DMS153 treated with DMSO at 0.1 percent for 48 hours (cell line): ENCODE results near the gene SLC24A3.

Experiments used
- DNase-seq: peaks from one replicate; lab custom pipeline; 2025; ENCODE audit not compliant: unreplicated experiment; lab: John Stamatoyannopoulos, UW

SLC24A3 gene

DNA sequence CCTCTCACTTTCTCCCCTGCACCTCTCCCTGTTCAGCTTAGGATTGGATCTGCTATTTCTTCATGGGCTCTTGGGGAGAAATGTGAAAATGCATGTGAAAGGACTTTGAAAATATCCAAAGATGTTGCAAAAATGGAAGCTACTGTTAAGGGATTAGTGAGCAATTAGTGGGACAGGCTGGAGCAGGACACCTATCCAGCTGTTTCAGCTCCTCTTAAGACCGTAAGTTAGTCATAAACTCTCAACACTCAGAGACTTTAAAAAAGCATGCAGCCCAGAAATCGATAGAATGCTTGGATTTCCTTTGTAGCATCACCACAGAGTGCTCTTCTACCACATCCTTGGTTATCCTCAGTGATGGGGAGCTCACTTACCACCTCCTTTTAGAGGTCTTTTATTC, 88.7 kb downstream of the SLC24A3 start:
- DNase-seq: no peak

DNA sequence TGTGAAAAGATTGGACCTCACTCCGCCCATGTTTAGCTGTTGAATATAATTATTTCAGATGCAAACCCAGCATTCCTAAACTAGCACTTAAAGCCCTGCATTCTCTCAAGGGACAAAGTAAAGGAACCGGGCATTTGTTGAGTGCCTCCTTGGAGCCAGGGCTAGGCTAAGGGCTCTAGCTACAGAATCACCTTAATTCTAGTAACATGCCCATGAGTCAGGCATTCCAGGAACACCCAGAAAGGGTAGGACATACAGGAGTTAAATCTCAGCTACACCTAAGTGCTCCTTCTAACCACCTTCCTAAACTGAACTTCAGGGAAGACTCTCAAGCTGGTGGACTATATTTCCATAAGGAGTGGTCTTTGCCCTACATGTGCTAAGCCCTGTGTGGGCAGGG, 89.4 kb downstream of the SLC24A3 start:
- DNase-seq: no peak

DNA sequence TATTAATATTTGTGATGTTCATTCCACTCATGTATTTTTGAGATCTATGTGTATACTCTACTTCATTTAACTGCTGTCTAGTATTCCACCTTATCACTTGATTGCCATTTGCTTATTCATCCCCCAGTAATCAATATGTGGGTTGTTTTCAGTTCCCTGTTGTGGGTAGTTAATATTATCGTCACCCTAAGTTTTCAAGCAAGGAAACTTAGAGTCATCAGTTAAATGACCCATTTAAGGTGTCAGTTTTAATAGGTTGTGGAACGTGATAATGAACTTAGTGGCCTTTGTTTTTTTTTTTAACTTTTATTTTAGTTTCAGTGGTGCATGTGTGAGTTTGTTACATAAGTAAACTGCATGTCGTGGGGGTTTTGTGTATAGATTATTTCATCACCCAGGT, 90.3 kb downstream of the SLC24A3 start:
- DNase-seq: no peak

DNA sequence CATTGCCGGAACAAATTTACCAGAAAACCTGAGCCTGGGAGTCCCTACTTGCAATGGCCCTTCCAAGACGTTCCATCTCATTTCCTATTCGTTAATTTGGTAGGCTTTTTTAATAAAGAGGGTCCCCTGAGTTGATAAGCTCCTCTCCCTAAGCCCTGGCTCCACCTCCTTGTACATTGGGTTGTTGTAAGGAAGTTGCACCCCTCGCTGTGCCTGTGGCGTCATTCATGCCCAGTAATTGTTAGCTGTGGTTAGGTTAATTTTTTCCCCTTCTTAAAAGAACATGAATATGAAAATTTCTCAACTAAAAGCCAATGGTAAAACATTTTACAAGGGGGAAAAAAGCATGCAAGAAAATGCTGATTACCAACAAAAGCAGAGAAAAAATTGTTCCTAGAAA, 91.9 kb downstream of the SLC24A3 start:
- DNase-seq: no peak

DNA sequence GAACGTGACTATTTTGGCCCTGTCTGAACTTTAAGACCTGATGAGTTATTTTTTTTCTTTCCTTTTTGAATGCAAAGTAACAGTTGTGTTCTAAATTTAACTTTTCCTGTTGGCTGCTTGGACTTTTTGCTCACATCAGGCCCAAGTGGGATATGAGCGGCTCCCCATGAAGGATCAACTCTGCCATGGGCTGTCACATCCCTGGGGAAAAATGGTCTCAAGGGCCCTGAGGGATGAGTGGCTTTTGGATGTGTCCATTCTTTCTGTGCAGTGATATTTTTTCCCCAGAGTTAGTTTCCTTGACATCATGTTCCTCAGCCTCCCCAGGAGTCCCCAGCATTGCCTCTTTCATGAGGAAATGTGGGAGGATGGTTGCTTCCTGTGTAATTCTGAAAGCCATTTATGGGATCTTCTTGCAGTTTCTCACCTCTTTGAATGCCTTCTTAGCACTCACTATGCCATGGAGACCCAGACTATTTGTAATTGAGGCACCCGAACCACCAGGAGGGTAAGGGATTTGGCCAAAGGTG, 92.5 kb downstream of the SLC24A3 start:
- DNase-seq: no peak

DNA sequence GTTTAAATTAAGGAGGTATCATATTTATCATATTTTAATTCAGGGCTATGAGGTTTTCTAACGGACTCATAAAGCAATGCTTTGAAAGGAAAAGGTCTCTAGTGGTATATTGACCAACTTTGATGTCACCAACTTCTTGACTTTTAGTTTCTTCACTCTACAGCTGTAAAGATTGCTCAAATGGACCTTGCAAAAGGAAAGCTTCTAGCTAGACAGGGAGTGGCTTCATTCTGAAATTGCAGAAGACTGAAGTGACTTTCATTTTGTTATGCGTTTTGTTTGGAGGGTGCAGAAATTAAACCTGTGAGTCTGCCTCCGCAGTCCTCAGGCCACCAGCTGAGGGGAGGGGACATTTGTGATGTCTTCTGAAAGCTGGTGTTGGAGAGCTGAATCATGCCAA, 95.7 kb downstream of the SLC24A3 start:
- no peak for DNase-seq

DNA sequence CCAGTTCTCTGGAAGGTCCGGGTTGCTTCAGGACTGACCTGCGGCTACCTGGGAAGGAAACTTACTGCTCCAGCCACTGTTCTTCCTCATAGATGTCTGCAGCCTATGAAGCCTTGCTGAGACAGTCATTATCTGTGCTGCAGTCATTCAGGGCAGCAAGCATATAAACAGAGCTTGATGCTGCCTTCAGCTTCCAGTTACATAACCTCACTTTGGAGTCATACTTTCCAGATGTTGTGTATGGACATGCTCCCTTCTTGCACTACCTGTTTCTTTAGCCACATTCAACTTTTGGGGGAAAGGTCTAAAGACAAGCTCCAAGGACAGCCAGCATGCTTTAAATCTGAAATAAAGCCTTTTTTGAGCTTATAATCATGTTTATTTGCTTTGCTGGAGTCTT, 98.1 kb downstream of the SLC24A3 start:
- no peak for DNase-seq

DNA sequence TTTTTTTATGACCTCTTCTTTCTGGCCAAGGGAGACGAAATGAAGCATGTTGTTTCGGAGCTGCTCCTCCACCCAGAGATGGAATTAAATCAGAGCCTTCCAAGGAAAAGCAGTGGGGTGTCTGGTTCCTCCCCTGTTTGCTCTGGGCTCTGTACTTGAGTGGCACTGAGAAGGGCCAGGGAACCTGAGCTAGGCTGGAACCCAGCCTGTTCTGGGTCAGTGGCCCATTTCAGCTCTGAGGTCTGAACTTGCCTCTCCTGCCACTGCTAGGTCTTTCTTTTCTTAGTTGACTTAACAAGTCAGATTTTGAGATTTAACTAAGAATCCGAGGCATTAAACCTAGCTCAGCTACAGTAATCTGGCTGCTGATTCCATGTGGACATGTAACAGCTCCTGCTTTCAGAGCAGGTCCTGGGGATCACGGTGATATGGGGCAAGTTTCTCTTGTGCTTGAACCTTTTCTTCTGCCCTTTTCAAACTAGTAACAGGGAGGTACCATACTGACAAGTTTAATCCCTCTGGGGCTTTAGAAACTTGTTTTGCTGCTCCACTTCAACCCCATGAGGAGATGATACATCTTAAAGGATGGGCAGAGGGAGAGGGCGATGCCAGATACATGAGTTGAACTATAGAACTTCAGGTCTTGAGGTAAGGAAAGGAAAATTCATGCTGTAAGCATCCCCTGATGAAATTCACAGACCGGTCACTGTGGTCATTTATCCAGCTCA, 101.1 kb downstream of the SLC24A3 start:
- no peak for DNase-seq

DNA sequence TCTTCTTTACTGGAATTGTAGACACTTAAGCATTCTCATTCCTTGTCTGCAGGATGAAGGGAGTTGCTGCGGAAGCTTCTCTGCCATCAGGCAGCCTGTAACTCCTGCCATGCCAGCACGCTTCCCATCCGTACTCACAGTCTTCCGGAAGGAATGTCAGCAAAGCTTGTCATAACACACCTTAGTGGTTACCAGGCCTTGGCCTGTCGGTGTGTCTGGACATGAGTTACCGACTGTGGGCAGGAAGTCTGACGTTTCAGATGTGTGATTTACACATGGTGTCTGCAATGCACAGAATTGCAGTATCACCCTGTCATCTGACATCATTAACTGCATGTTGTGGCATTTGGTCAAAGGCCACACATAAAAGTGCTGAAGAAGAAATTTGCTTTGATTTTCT, 102.2 kb downstream of the SLC24A3 start:
- no peak for DNase-seq

DNA sequence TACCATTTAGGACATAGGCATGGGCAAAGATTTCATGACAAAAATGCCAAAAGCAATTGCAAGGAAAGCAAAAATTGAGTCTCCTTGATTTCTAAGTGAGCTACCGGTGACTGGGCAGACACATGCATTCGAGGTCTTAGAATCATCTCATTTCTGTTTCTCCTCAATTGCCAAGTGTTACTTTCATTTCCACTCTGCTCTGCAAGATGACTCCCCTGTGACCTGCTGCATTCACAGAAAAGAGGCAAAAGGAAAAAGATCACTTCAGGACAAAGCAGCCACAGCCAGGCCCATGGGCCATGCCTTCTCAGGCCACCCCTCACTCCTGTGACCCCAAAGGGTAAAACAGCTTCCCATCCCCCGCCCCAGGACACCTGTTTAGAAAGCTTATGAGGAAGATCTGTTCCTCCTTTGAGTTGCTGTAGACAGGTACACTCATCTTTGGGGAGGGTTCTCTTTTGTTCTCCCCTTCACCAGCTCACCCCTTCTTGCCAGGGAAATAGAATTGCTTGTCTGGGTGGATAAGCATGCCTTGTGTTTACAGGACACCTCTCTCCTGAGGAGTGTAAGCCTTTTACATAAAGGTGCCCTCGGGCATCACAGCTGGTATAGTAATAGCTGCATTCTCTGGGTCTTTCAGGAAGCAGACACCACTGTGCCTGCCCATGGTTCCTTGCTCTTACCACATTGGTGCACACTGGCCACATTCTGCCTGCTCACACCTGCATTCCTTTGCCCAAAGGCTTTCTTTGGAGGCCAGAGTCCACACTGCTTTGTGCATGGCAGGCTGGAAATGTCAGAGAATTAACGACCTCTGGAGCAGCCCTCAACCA, 105.0 kb downstream of the SLC24A3 start:
- DNase-seq: no peak

DNA sequence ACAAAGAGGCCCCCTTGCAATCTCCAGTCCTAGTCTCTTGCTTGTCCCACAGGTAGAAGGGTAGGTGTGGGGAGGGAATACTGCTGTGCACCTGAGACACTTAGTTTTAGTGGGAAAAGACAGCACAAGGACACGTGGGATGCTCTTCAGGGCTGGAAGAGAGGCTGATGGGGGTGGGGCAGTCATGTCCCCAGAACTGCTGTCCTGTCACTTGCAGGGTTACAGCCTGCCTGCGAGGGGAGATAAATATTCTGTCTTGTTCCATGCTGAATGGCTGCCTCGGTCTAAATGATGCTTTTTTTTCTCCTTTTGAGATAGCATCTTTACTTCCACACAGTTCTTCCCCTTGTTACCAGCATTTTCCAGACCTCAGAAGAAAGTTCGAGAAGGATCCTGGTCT, 106.2 kb downstream of the SLC24A3 start:
- DNase-seq: no peak

DNA sequence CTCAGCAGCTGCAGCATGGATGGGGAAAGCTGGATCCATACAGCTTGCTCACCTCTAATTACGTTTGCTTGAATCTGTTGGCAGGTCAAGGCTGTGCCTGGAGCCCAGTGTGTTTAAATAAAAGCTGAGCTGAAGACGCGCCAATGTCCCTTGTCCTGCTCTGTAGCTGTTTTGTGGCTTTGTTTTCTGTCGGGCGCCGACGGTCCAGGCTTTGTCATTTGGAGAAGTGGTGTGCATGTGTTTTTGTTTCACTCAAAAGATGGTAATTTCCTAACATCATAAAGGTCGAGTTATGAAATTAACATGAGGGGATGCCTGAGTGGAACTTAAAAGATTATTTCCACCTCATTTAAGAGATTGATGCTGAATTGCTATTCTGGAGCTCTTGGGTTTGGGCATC, 107.6 kb downstream of the SLC24A3 start:
- no peak for DNase-seq

DNA sequence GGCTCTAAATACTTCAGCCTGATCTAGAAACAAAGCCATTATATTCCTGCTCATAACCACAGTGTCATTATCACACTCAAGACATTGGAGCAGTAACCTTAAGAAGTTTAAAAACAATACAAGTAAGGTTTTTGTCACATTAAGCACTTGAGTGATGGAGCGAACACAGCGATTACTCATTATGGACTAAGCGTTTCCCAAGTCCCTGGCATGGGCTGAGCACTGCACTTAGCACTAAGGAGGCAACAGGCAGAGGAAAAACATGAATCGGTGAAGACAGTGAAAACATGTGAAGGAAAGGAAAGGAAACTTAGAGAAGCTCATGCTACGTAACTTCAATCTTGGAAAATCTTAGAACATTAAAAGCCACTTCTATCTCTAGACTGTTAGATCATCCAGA, 108.7 kb downstream of the SLC24A3 start:
- no peak for DNase-seq

DNA sequence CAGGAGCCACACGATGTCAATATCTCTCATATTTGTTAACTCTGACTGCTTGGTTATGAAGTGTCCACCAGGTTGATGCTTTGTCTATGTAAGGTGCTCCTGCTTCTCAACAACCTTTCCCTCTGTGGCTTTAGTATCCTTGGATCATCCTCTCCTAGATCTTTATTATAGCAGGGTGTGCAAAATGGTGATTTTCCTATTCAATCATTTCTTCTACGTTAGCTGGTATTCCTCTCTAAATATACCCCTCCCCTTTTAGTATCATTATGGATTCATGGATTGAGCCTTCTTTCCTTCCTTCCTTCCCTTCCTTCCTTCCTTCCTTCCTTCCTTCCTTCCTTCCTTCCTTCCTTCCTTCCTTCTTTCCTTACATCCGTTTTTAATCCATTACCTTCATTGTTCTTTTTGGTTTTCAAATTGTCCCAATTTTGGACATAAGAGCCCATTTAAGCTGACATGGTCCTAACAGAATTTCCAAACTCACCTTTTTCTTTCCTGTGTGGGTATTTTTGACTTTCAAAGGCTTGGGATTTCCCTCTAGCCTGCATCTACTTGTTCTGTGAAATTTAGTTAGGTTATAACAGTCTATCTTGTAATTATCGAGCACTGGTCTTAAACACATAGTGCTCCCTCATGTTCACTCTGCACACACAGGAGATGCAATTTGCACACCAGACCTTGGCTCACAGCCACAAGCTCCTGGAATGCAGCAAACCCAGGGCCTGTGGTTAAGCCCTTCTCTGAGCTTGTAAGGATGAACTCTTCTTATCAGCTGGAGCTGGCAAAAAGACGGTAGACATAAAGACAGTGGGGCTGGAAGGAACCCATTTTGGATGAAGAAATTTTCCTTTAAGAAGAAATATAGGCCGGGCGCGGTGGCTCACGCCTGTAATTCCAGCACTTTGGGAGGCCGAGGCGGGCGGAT, 109.9 kb downstream of the SLC24A3 start:
- no peak for DNase-seq

DNA sequence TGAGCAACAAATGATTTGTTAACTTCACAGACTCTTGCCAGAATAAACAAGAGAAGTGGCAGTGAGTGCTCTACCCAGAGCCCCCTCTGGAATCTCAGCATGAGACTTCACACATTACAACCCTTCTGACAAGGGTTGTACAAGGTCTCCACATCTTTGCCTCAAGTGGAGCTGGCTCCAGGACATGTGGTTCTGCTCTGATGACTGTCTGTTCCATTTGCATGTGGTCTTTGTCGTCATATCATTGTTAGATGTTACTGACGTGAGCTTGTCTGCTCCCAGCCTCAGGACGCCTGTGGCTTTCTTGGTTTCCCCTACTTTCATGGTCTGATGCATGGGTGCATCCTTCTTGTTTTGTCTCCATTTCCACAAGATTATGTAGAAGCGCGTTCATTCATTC, 115.0 kb downstream of the SLC24A3 start:
- DNase-seq: no peak

DNA sequence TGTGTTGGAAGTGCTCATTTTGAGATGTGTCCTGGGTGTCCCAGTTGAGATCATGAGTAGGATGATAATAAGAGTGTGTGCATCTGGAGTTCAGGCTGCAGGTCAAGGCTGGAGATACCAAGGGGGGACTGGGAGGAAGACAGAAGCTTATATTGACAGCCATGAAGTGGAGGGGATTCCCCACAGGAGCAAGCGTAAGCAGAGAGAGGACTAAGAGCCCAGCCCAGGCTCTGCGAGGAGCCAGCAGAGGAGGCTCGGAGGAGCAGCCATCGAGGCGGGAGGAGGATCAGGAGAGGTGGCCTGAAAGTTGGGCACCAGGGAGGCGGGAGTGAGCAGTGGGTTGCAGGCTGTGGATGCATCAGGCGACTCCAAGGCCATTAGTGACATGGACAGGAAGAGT, 116.2 kb downstream of the SLC24A3 start:
- DNase-seq: no peak

DNA sequence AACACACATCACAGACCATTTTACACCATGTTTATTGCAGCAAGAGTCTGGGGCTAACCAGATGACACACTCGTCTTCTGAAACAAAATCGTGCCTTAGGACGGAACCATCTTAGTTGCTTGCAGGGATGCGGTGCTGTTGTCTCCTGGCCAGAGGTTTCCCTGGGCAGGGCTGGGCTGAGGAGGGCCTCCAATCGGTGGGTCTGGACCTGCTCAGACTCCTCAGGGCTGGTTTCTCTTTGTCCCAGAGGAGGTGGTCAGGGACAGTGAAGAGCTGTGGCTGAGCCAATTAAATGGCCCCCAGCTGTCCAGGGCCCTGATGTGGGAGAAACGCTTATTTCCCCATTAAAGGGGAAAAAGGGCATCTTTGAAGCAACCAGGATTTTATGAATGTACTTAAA, 117.6 kb downstream of the SLC24A3 start:
- no peak for DNase-seq

DNA sequence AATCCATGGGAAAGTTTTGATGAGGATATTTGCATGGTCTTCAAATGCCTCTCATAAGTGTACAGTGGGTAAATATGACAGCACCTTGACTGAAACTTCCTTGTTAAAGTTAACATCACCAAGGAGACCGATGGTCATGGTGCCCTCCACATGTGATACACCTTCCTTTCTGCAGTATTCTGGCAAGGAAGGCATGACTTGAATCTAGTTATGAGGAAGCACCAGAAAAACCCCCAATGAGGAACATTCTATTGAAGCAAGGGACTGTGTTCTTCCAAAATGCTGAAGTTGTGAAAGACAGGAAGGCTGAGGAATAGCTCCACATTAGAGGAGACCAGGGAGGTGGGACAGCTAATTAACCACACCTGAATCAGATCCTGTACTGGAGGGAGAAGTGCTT, 118.3 kb downstream of the SLC24A3 start:
- no peak for DNase-seq

DNA sequence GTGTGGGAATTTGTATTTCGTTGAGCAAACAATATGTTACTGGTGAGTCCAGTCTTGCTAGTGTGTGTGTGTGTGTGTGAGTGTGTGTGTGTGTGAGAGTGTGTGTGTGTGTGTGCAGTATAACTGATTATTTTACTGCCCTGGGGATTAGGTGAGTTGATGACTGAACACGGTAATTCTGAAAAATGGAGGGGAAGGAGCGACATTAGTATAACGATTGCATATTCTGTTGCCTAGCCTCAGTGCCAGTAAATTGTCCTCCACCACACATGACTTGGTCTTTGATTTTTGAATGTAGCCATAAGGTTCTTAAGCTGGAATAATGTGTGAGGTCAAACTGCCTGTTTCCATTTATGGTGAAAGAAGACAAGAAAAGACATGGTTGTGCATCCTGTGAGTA, 121.1 kb downstream of the SLC24A3 start:
- DNase-seq: no peak

DNA sequence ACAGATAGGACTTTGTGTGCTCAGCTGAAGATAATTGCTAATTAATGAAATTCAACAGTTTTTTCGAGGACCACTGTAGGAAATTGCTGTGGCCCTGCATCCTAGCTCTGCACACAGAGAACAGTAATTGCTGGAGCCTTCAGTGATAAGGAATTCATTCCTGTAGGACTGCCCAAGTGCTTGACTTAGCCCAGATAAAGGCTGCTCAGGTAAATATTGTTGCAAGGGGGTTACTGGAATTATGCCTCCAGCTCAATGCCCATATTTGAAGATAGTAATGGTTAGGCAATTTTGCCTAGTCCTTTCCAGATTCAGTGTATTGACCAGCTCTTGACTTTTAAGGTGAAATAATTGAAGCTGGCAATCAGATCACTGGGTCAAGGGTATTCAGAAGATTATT, 122.9 kb downstream of the SLC24A3 start:
- DNase-seq: no peak

DNA sequence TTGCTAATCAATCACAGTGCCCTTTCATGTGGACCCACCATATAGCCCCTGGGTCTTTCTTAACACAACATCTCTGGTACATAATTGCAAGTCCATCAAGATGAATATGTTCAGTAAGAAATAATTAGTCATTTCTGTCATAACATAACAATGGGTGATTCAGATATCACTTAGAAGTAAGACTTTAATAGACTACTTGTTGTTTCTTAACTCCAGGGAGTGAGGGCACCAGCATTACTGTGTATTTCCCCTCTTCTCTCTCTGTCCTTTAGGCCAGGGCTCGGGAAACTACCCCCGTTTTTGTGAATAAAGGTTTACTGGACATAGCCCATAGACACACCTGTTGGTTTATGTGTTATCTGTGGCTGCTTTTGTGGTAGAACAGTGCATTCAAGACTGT, 123.5 kb downstream of the SLC24A3 start:
- DNase-seq: no peak
